HG03520 (cell line): ENCODE results near the gene CLSTN2.

Source experiments
- ATAC-seq: cut with Tn5 transposase; IDR thresholded peaks from one replicate; pipeline ENCODE4 v1.9.1; 2021; ENCODE audit warnings: mild to moderate bottlenecking, moderate library complexity; ENCODE audit not compliant: unreplicated experiment

The CLSTN2 gene

DNA sequence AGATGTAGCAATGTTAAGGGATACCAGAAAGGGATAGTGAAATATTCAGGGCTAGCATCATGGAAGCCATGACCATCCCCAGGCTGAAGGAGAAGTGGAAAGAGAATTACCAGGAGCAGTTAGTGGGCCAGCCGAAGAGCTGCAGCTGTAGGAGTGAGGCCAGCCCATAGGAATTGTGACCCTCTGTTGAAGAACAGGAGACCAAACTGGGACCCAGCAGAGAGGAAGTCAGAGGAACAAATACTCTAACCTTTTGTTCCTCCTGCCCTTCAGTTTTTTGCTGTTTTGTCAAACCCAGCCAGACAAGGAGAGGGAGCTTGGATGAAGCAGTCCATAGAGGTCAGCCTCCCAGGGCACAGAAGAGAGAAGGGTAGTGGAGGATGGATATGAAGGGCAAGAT lies 115.4 kb downstream of the CLSTN2 start:
- no peak for ATAC-seq

DNA sequence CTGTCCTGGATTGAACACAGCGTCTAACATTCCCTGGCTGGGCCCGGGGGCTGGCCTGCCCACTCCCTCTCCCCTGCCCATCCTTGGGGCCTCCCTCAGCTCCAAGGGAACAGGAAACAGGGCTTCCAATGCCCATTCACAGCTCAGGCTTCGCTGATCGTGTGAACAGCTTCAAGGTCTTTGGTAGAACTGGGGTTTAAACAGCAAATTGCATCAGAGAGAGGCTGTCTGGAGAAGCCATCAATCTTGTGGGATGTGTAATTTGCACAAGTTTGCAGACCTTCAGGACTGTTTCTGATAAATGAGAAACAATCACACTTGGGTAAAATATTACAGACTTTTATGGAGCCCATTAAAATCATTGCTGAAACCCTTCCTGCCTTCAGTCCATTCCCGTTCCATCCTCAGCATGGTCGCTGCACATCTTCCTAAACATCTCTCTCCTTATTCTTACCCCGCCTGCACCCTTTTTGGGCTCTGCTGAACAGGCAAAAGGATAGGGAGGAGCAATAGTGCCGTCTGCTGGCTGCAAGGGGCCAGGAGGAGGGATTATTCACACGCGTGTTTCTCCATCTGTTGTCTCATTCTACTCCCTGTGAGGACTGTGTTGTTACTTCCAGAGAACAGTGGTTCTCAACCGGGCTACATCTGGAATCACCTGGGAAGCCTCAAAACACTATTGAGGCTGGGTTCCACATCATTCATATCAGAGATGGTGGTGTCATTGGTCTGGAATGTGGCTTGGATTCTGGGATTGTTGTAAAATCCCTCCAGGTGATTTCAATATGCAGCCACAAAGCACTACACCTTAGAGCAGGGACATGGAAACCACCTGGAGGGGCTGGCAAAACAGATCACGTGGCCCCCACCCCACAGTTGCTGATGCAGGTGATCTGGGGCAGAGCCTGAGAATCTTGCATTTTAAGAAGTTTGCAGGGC lies 116.3 kb downstream of the CLSTN2 start:
- ATAC-seq: no peak

DNA sequence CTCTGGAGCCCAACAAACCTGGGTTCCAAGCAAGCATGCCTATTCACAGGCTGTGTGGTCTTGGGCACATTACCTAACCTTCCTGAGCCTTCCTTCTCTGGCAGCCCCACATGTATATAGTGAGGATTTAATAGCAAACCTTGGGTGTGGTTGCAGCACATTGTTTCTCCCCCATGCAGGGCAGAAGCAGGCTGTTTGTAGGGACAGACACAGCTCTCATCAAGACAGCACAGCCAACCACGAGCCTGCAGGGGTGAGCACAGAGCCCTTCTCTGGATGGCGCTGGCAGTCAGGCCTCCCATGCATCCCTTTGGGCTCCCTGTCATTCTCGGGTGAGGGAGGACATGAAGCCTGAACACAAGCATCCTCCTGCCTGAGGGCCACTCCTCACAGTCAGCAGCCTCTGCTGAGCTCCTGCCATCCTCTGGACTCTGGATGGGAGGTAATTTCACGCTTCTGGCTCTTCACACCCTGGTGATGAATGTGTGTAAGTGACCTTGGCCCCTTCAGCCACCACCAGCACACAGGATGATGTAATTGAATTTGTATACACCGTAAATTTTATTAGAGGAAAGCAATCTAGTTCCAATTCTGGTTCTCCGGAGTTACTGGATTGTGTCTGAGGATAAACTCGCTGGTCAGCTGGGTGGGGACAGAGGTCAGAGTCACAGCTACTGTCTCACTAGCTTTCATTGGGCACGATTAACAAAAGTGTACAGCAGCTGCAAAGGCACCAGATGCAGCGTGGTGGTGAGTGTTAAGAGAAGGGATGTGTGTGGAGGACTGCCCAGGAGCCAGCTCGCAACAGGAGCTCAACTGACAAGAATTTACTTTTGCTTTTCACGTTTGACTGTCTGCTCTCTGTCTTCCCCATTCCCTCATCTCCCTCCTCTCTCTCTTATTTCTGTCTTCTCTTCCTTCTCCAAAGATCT lies 118.1 kb downstream of the CLSTN2 start:
- no peak for ATAC-seq

DNA sequence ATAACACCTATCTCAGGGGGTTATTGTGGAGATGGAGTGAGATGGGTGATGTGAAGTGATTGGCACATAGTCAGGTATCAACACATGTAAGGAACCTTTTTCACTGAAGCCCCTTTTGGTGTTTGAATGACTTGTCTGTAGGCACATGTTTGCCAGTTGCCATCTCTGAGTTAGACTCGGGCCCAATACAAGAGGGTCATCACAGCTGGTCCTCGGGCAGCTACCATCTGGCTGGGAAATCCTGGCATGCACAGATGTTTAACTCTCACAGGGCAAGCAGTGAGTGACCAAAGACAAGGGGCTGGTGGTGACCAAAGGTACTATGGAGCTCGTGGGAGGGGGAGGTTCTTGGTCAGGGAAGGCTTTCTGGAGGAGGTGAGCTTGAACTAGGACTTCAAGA lies 118.8 kb downstream of the CLSTN2 start:
- no peak for ATAC-seq

DNA sequence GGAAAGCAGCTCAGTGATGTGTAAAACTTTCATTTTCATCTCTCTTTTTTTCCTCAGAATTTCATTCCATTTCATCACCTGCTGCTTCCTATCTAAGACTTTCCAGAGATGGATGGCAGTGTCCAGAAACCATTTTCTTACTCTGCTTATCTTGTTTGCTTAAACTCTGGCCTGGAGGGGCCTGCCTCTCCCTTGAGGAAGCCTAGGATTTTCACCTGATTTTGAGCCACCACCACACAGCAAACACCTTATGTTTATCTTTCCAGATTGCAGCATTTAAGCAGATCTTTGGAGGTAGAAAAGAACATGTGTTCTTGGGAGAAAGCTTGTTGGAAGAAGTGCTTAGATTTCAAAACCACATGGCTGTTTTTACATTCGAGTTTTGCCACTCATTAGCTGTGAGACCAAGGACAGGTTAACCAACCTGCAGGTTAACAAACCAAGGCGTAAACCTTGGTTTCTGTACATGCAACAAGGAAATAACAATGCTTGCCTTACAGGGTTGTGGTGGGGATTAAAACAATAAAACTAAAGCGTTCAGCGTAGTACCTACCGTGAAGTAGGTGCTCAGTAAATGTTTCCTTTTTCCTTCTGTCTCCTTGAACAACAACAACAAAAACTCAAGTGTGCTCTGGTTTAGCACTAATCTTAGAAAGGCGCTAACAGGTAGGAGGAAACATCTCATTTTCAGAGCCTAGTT lies 120.3 kb downstream of the CLSTN2 start:
- no peak for ATAC-seq

DNA sequence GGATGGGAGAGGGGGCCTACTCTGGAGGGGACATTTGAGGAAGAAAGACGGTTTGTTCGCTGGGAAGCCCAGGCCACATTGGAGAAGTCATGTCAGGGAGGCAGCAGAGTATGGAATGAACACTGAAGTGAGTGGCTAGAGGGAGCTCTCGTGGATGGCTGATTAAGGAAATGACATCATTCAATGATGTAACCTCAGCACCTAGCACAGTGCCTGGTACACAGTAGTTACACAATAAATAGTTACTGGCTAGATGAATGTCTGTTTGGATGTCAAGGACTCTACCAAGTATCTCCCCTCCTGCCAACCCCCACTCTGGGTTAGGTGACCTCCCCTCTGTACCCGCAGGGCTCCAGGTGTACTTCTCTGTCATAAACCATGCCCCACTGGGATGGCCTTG lies 121.1 kb downstream of the CLSTN2 start:
- ATAC-seq: no peak

DNA sequence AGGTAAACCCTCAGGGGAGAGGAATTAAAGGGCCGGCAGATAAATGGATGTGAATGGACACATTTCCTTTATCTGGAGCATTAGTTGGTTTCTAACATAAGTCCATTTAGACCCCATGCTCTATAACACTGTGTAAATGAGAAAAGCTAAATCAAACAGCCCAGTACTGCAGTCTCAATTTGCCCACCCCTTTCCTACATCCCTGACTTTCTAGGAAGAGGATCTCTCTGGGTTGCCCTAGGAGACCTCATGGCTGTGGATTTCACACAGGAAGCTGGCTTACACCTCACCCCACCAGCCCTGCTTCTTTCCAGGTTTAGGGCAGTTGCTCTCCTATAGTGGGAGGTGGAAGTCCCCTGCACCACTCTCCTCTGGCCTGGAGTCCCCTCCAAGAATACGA lies 126.2 kb downstream of the CLSTN2 start:
- ATAC-seq: no peak

DNA sequence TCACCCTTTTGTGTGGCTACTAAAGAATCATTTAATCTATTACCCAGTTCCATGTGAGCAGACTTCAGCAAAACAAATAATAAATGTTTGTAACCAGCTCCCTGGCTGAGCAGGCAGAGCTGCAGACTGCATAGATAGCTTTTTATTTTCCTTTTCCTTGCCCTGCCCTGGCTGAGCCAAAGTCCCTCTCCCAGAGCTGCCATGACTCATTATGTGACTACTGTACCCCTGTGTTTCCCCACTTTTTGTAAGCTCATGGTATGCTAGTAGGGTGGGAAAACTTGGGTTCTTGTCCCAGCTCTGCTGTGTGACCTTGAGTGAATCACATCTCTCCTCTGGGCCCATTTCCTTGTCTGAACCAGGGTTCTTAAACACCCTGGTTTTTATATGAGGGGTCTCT lies 127.5 kb downstream of the CLSTN2 start:
- ATAC-seq: no peak

DNA sequence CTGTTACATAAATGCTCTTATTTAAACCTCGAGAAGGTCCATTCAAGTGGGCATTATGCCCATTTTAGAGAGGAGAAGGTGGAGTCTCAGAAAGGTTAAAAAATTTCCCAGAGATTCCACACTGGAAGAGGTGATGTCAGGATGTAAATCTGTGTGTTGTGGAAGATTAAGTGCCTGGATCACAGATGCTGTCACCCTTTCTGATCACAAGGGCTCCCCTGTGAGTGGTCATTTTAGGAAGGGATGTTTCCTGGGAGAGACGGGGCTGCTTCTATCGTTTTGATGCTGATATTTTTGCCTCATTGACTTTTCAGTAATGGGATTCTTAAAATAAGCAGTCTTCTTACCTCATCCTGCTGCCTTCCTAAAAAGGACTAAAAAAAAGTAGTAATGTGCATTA lies 132.5 kb downstream of the CLSTN2 start:
- no peak for ATAC-seq

DNA sequence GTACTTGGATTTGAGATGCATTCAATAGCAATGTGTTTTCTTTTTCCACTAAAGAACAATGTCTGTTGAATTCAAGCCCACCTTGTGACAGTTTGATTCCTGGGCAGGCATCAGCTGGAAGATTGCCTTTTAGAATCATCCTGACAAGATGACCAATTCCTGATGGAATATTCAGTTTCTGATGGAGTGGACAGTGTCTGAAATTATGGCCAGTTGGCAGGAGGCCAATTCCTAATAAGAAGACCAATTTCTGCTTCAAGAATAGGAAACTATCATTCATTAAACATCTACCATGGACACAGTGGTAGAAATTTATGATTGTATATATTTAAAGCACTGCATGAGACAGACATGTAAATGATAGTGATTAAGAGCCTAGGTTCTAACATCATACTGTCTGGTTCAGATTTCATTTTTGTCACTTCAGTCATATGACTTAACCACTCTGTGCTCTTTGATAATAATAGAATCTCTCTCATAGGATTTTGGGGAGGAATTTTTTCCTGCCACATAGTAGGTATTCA lies 133.6 kb downstream of the CLSTN2 start:
- ATAC-seq: no peak

DNA sequence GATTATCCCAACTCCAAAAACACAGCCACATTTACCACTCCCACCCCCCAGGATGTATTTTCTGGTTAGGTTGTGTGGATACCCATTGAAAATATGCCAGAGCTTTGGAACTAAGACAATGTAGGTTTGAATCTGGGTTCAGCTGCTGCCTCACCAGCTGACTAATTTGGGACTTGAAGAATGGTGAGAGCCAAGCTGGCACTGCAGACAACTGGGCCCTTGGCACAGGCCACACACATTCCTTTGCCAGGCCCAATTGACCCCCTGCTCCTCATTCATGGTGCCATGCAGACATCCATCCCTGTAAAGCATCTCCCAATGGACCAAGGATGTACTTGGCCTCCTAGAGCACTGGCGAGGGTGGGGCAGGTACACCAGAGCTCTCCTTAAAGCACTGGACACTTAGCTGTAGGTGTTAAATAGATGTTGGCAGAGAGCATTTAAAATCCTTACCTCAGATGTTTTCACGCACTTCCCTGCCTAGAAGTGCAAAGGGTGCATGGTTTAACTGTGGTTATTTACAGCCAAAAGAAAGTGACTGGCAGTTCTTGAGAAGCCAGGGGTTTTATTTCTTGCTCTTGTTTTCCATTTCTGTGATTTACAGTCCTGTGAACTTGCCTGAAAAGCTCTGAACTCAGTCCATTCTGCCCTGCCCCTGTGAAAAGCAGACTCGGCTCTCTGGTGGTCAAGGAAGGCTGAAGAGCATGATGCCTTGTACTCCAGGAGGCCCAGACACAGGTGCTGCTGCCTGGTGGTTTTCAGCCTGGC lies 138.5 kb downstream of the CLSTN2 start:
- no peak for ATAC-seq

DNA sequence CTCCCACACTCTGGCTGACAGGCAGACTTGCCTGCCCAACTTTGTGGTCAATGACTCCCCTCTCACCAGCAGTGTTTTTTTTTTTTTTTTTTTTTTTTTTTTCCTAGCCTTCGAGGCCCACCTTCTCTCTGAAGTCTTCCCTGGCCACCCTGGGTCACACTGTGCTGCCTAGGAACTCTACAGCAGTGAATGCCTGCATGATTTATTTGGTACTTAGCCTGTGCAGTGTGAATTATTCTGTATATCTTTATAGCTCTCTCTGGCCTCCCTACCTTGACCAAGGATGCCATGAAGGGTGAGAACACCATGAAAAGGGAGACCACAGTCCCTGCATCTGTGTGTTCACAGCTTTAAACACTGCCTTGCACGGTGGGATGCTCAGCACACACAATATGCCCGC lies 141.6 kb downstream of the CLSTN2 start:
- ATAC-seq: no peak

DNA sequence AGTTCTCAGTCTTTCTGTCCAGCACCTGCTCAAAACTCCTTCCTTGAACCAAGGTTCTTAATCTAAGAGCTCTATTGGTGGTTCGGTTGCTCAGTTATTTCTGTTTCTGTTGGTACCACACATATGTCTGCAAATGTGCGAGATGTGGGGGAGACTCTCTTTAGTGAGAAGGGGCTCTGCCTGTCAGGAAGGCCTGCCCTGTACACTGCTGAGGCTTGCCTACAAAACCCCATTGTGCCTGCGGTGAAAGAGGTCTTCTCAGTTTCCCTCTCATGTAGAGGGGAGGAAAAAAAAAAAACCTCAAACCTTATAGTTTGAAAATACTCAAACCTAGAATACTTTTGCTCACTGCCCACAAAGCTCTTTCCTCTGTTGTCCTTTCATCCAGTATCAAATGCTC lies 142.4 kb downstream of the CLSTN2 start:
- ATAC-seq: no peak

DNA sequence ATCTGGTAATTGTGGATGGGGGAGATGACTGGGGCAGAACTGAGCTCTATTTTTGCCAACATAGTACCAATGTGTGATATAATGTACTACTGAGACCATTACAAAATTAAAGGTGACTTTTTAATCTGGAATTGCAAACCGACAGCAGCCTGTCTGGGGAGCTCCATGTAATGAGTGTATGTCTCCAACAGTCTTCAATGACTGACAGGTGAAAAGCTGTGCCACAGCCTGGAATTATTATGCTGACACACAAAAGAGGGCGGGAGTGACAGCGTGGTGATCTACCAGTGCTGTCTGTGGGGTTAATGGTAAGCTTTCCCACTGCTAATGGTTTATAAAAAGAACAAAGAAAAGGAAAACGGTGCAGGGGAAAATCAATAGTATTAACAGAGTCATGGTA lies 143.4 kb downstream of the CLSTN2 start:
- no peak for ATAC-seq

DNA sequence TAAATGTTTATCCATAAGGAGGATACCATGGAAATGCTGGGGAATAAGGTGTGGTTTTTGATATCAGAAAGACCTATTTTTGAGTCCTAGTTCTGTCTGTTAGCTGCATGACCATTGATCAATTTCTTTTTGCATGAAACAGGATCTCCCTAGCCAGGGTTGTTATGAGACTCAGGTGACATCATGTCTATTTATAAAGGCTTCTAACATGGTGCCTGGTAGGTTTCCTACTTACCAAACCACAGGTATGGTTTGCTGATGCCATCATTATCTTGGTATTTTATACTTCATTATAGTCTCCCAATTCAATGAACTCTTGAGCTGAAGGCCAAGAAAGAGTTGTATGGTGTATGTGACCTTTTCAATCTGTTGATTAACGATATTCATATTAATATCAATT lies 144.0 kb downstream of the CLSTN2 start:
- no peak for ATAC-seq

DNA sequence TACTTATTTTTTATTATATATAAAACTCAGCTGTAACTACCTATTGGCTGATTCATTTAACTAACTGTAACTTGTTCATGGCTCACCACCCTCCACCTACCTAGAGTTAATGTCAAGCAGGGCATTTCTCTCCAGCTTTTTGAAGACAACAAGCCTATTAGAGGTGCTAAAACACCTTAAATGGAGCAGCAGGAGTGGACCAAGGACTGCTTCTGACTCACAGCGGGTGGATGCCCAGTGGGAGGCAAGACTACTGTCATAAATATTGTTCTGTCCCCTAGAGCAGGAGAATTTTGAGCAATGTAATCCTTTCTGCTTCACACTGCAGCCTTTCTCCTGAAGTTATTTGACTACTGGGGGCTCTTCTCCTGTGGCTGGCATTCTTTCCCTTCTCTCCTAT lies 146.9 kb downstream of the CLSTN2 start:
- no peak for ATAC-seq

DNA sequence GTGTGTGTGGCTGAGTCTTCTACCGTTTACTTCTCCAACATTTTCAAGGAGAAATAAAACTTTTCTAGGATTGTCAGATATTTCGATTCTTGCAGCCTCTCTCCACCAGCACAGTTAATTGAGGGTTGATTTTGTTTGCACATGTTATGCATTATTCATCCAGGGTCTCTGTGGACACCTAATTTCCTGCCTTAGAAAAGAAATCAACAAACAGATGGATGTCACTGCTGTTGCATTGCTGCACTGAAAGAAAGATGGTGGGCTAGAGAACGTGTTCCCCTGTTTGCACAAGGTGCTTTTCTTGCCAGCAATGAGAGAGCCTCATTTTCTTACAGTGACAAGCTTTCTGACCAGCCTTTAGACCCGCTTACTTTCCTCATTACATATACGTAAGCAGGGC lies 150.0 kb downstream of the CLSTN2 start:
- ATAC-seq: no peak

DNA sequence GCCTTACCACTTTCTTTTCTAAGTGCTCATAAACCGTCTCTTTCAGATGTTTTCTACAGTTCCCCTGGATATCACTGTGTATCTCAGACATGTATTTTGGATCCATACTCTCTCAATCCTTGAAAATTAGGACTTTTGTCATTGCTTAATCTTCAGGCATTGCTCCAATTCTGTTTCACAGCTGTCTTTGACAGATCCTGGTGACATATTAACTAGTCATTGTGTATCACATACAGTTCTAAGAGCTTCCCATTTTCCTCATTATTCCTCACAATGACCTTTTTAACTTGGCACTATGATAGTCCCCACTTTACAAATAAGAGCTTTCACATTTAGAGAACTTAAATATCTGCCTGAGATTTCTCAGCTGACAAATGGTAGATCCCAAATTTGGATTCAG lies 151.7 kb downstream of the CLSTN2 start:
- ATAC-seq: no peak

DNA sequence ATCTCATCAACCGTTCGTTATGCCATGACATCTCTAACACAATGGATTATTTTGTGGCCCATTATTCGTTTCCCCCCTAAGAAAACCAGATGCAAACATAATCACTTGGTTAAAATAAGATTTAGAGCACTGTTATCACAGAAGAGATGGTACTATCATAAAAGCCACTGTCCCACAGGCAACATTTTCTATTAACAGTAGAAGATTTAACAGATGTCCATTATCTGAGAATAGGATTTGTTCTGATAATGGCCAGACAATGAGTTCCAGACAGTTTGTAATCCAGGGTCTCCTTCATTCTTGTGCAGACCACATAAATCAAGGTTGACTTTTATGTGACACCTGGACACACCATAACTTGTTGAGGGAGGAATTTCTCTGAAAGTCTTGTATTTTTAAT lies 153.1 kb downstream of the CLSTN2 start:
- no peak for ATAC-seq

DNA sequence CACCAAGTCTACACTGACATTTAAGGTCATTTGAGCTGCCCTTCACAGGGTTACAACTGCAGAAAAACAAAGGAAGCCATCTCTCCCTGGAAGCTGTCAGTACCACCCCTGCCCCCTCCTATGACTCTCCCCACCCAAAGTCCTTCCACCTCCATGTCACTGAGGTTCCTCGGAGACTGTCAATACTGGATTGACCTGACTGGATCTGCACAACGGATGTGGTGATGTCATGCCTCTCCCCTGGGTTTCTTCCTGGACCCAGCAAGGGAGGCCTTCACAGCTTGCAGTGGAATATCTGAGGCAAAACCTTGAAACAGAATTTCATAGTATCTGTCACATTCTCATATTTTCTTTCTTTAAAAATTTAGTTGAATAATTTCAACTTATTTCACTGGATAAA lies 153.5 kb downstream of the CLSTN2 start:
- ATAC-seq: no peak
